CD4-positive, alpha-beta T cell treated with Interleukin-17A for 4 hours (primary cell): Measurements from ENCODE around the gene PLLP.
A peak's percentile ranks its signal among the peaks of the same experiment; 100 is the strongest.

Experiments
- DNase-seq: peaks from one replicate; pipeline ENCODE4 v3.0.0-alpha.2; 2020; ENCODE audit warnings: mixed read lengths

PLLP gene

GRCh38 chr16:57253466-57253865, 31.0 kb downstream of the PLLP start:
- no peak for DNase-seq

- no peak for DNase-seq
These were observed 32.2 kb downstream of the PLLP start for GRCh38 chr16:57252148-57252721.

- DNase-seq: no peak
These were observed 33.1 kb downstream of the PLLP start for GRCh38 chr16:57251352-57251751.

- no peak for DNase-seq
These were observed 38.9 kb downstream of the PLLP start for GRCh38 chr16:57245472-57246113.

- DNase-seq: peak; percentile 99
These were observed 39.6 kb downstream of the PLLP start, which contains the start of gene ARL2BP for GRCh38 chr16:57244767-57245471. Gene ARL2BP (plus strand): TSS chr16:57245259. CDS start chr16:57245368, 109 bp downstream.

- no peak for DNase-seq
These were observed 40.1 kb downstream of the PLLP start for GRCh38 chr16:57244463-57244766.

- no peak for DNase-seq
These were observed 41.8 kb downstream of the PLLP start for GRCh38 chr16:57242650-57243049.

- DNase-seq: no peak
These were observed 43.6 kb downstream of the PLLP start for GRCh38 chr16:57240851-57241250.

- DNase-seq: no peak
These were observed 45.4 kb downstream of the PLLP start for GRCh38 chr16:57239107-57239506.

GRCh38 chr16:57238682-57239081, 45.8 kb downstream of the PLLP start:
- no peak for DNase-seq

GRCh38 chr16:57236022-57236350, 48.5 kb downstream of the PLLP start:
- DNase-seq: no peak

- no peak for DNase-seq
These were observed 49.1 kb downstream of the PLLP start for GRCh38 chr16:57235128-57236021.

GRCh38 chr16:57234707-57235092, 49.8 kb downstream of the PLLP start:
- no peak for DNase-seq

GRCh38 chr16:57233944-57234706, 50.3 kb downstream of the PLLP start:
- no peak for DNase-seq

- no peak for DNase-seq
These were observed 52.6 kb downstream of the PLLP start for GRCh38 chr16:57231821-57232350.

GRCh38 chr16:57229079-57229478, 55.4 kb downstream of the PLLP start:
- no peak for DNase-seq

- no peak for DNase-seq
These were observed 57.5 kb downstream of the PLLP start for GRCh38 chr16:57226701-57227621.

GRCh38 chr16:57225978-57226377, 58.5 kb downstream of the PLLP start:
- no peak for DNase-seq

- no peak for DNase-seq
These were observed 59.7 kb downstream of the PLLP start for GRCh38 chr16:57224651-57225335.

GRCh38 chr16:57223057-57223456, 61.4 kb downstream of the PLLP start:
- DNase-seq: no peak

GRCh38 chr16:57216968-57217367, 67.5 kb downstream of the PLLP start:
- DNase-seq: no peak
